ENCODE results near the gene CYP8B1.
A peak's percentile ranks its signal among the peaks of the same experiment; 100 is the strongest.

The CYP8B1 gene

DNA sequence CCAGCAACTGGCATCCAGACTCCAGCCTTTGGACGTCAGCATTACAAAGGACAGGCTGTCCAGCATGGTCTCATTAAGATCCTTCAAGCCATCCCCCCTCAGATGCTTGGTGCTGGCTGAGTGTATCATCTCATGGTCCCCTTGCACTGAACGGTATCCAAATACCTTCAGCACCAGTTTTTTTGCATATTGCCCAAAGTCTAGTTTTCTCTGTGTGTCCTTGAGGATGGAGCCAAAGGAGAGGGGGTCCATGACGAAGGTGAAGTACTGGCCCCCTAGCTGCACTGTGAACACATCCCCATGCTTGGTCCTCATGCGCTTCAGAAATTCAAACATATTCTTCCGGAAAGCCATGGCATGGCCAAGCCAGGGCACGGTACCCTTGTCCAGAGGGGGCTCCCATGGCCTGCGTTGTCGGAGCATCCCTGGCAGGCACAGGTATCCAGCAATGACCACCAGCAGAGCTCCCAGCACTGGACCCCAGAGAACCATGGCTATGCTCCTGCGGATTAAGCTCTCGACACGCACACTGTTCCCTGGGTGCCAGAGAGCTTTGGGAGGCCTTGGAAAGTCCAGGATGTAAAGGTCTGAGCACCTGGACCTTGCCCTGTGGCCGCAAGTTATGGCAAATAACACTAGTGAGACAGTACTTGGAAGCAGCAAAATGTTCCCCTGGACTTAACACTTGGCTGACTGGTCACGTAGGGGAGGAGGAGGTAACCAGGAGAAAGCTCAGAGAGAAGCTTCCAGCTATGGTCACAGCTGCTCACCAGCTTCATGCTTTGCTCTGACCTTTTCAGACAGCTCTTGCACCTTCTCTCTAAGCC is at the start of gene CYP8B1:
TSS of gene CYP8B1 (minus strand) at position 555 of the 827 bp plus-strand sequence. CDS start at position 492, 63 bp downstream.
- Histone ChIP-seq H3K4me3 (ENCODE audit: low read depth in 1 of 2, low read length in 2 of 2) (no peak within 1 kb of the TSS), H3K4me1 (ENCODE audit: control insufficient read depth in 1 of 2, insufficient read depth in 2 of 2, low read length in 2 of 2) (no peaks in the 10 kb centered on the region), H3K36me3 (ENCODE audit: control insufficient read depth in 1 of 2, insufficient read depth in 2 of 2, low read length in 2 of 2) (no peaks in the 10 kb centered on the region), H3K27me3 (ENCODE audit: low read depth, low read length) (no peaks in the 10 kb centered on the region), H3K27ac (ENCODE audit: low read length) (no peak within 1 kb of the TSS), H3K9me3 (ENCODE audit: control insufficient read depth in 1 of 2, low read length in 2 of 2) (no peaks in the 10 kb centered on the region)

- Histone ChIP-seq H3K4me1 (ENCODE audit: control insufficient read depth in 1 of 2, insufficient read depth in 2 of 2, low read length in 2 of 2) (peaks cover 0 to 8% of the 10 kb centered on the region in 2 donors), H3K27ac (ENCODE audit: low read length) (no peak overlapping the region), H3K27me3 (ENCODE audit: low read depth, low read length) (no peaks in the 10 kb centered on the region), H3K9me3 (ENCODE audit: control insufficient read depth in 1 of 2, low read length in 2 of 2) (peaks cover 0 to 21% of the 10 kb centered on the region in 2 donors), H3K36me3 (ENCODE audit: control insufficient read depth in 1 of 2, insufficient read depth in 2 of 2, low read length in 2 of 2) (no peaks in the 10 kb centered on the region), H3K4me3 (ENCODE audit: low read depth in 1 of 2, low read length in 2 of 2) (no peak overlapping the region)
Measured at GRCh38 chr3:42923606-42924005, 47.9 kb upstream of the CYP8B1 start.

DNA sequence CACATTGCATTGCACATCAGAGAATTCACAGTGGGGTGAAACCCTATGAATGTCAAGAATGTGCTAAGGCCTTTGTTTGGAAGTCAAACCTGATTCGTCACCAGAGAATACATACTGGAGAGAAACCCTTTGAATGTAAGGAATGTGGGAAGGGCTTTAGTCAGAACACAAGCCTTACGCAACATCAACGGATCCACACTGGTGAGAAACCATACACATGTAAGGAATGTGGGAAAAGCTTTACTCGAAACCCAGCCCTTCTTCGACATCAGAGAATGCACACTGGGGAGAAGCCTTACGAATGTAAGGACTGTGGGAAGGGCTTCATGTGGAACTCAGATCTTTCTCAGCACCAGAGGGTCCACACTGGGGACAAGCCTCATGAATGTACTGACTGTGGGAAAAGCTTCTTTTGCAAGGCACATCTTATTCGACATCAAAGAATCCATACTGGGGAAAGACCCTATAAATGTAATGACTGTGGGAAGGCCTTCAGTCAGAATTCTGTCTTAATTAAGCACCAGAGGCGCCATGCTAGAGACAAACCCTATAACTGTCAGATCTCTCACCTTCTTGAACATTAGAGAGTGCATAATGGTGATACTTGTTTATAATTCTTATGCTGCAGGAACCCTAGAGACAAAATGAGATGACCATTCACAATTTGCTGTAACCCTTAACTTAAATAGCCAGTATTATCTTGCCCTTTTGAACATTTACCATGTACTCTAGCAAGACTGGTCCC is 39.3 kb upstream of the CYP8B1 start:
- Histone ChIP-seq H3K36me3 (ENCODE audit: control insufficient read depth in 1 of 2, insufficient read depth in 2 of 2, low read length in 2 of 2) (peaks cover 36 to 61% of the 10 kb centered on the region in 2 donors), H3K9me3 (ENCODE audit: control insufficient read depth in 1 of 2, low read length in 2 of 2) (peaks cover 46 to 72% of the 10 kb centered on the region in 2 donors), H3K4me3 (ENCODE audit: low read depth in 1 of 2, low read length in 2 of 2) (peak overlapping the region; percentile 19 to 50), H3K4me1 (ENCODE audit: control insufficient read depth in 1 of 2, insufficient read depth in 2 of 2, low read length in 2 of 2) (no peaks in the 10 kb centered on the region), H3K27ac (ENCODE audit: low read length) (no peak overlapping the region), H3K27me3 (ENCODE audit: low read depth, low read length) (no peaks in the 10 kb centered on the region)

- H3K4me3 ChIP-seq (ENCODE audit: low read depth in 1 of 2, low read length in 2 of 2) = no peak overlapping the region
- no peaks in the 10 kb centered on the region for H3K27me3 ChIP-seq (ENCODE audit: low read depth, low read length)
- H3K9me3 ChIP-seq (ENCODE audit: control insufficient read depth in 1 of 2, low read length in 2 of 2) = peaks cover 42 to 46% of the 10 kb centered on the region in 2 donors
- H3K4me1 ChIP-seq (ENCODE audit: control insufficient read depth in 1 of 2, insufficient read depth in 2 of 2, low read length in 2 of 2) = peaks cover 0 to 12% of the 10 kb centered on the region in 2 donors
- no peak overlapping the region for H3K27ac ChIP-seq (ENCODE audit: low read length)
- peaks cover 44 to 70% of the 10 kb centered on the region in 2 donors for H3K36me3 ChIP-seq (ENCODE audit: control insufficient read depth in 1 of 2, insufficient read depth in 2 of 2, low read length in 2 of 2)
Measured at GRCh38 chr3:42911551-42911950, 35.9 kb upstream of the CYP8B1 start.

GRCh38 chr3:42908675-42909074 is 33.0 kb upstream of the CYP8B1 start:
- Histone ChIP-seq H3K27me3 (ENCODE audit: low read depth, low read length) (no peaks in the 10 kb centered on the region), H3K4me3 (ENCODE audit: low read depth in 1 of 2, low read length in 2 of 2) (no peak overlapping the region), H3K9me3 (ENCODE audit: control insufficient read depth in 1 of 2, low read length in 2 of 2) (peaks cover 17 to 21% of the 10 kb centered on the region in 2 donors), H3K4me1 (ENCODE audit: control insufficient read depth in 1 of 2, insufficient read depth in 2 of 2, low read length in 2 of 2) (peaks cover 0 to 16% of the 10 kb centered on the region in 2 donors), H3K36me3 (ENCODE audit: control insufficient read depth in 1 of 2, insufficient read depth in 2 of 2, low read length in 2 of 2) (peaks cover 30 to 45% of the 10 kb centered on the region in 2 donors), H3K27ac (ENCODE audit: low read length) (no peak overlapping the region)

DNA sequence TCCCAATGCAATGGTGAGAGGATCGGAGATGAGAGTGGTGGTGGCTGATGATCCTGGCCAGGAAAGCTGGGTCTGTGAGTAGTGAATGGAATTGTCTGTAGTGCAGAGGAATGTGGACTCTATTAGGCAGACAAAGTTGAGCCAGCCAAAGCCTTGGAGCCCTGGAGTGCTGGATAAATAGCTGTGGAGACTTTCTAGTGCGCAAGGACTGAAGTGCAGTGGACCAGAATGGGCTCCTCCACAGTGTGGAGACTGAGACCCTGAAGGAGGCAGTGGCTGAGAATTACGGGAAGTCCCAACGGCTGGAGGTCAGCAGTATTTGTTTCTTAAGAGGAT is 31.1 kb upstream of the CYP8B1 start:
- Histone ChIP-seq H3K27ac (ENCODE audit: low read length) (no peak overlapping the region), H3K27me3 (ENCODE audit: low read depth, low read length) (no peaks in the 10 kb centered on the region), H3K4me3 (ENCODE audit: low read depth in 1 of 2, low read length in 2 of 2) (peak overlapping the region; percentile 66 to 77), H3K4me1 (ENCODE audit: control insufficient read depth in 1 of 2, insufficient read depth in 2 of 2, low read length in 2 of 2) (peaks cover 0 to 16% of the 10 kb centered on the region in 2 donors), H3K9me3 (ENCODE audit: control insufficient read depth in 1 of 2, low read length in 2 of 2) (peaks cover 9 to 12% of the 10 kb centered on the region in 2 donors), H3K36me3 (ENCODE audit: control insufficient read depth in 1 of 2, insufficient read depth in 2 of 2, low read length in 2 of 2) (peaks cover 22 to 34% of the 10 kb centered on the region in 2 donors)

DNA sequence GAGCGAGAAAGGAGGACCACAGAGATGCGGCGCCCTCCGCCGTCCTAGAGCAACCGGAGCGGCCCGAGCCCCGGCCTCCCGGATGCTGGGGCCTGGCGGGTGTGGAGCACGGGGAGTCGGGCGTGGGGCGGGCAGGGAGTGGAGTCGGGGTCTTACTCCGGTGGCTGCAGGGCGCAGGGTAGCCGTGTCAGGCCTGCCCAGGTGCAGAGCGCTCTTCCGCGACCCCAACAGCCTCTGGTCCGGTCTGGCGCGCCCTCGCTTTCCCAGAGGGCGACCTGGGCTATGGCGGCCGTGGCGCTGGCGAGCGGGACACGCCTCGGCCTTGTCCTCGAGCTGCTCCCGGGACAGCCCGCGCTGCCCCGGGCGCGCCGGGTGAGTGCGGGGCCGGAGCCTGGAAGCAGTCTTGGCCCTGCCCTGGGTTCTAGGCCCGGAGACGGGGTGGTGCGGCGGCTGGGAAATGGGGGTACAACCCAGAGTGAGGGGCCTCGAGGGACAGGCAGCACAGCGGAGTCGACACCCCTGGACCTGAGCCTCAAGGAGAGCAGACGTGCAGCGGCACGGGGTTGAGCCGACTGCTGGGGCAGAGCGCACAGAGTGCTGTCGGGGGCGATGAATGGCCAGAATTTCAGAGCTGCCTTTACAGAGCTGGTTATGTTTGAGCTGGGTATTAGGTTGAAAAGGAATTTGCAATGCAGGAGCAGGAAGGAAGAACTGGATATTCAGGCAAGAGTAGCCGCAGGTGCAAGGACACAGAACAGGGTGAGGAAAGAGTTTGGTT is 30.6 kb upstream of the CYP8B1 start, which contains the start of gene ZNF662:
TSS of gene ZNF662 (plus strand) at position 73 of the 778 bp plus-strand sequence. CDS start 1,973 bp downstream, outside the sequence.
- H3K27ac ChIP-seq (ENCODE audit: low read length) = no peak within 1 kb of the TSS
- H3K4me1 ChIP-seq (ENCODE audit: control insufficient read depth in 1 of 2, insufficient read depth in 2 of 2, low read length in 2 of 2) = peaks cover 0 to 16% of the 10 kb centered on the region in 2 donors

GRCh38 chr3:42905740-42906069 is 30.0 kb upstream of the CYP8B1 start:
- Histone ChIP-seq H3K36me3 (ENCODE audit: control insufficient read depth in 1 of 2, insufficient read depth in 2 of 2, low read length in 2 of 2) (peaks cover 12 to 23% of the 10 kb centered on the region in 2 donors), H3K4me1 (ENCODE audit: control insufficient read depth in 1 of 2, insufficient read depth in 2 of 2, low read length in 2 of 2) (peaks cover 0 to 16% of the 10 kb centered on the region in 2 donors), H3K27ac (ENCODE audit: low read length) (no peak overlapping the region), H3K4me3 (ENCODE audit: low read depth in 1 of 2, low read length in 2 of 2) (peak overlapping the region; percentile 66 to 77), H3K27me3 (ENCODE audit: low read depth, low read length) (no peaks in the 10 kb centered on the region), H3K9me3 (ENCODE audit: control insufficient read depth in 1 of 2, low read length in 2 of 2) (peaks cover 2 to 5% of the 10 kb centered on the region in 2 donors)

More for the DNA sequence above, 30.6 kb upstream of the CYP8B1 start, which contains the start of gene ZNF662:
- Histone ChIP-seq H3K9me3 (ENCODE audit: control insufficient read depth in 1 of 2, low read length in 2 of 2) (peaks cover 8 to 9% of the 10 kb centered on the region in 2 donors), H3K4me3 (ENCODE audit: low read depth in 1 of 2, low read length in 2 of 2) (peak within 1 kb of the TSS; percentile 66 to 77), H3K36me3 (ENCODE audit: control insufficient read depth in 1 of 2, insufficient read depth in 2 of 2, low read length in 2 of 2) (peaks cover 17 to 29% of the 10 kb centered on the region in 2 donors), H3K27me3 (ENCODE audit: low read depth, low read length) (no peaks in the 10 kb centered on the region)

DNA sequence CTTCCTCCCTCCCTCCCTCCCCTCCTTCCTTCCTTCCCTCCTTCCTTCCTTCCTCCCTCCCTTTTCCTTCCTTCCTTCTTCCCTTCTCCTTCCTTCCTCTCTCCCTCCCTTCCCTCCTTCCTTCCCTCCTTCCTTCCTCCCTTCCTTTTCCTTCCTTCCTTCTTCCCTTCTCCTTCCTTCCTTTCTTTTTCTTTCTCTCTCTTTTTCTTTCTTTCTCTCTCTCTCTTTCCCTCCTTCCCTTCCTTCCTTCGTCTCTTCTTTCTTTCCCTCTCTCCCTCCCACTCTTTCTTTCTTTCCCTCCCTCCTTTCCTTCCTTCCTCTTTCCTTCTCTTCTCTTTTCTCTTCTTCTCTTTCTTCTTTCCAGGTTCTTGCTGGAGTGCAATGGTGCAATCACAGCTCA is 28.4 kb upstream of the CYP8B1 start:
- peaks cover 0 to 16% of the 10 kb centered on the region in 2 donors for H3K4me1 ChIP-seq (ENCODE audit: control insufficient read depth in 1 of 2, insufficient read depth in 2 of 2, low read length in 2 of 2)
- H3K4me3 ChIP-seq (ENCODE audit: low read depth in 1 of 2, low read length in 2 of 2) = no peak overlapping the region
- no peaks in the 10 kb centered on the region for H3K27me3 ChIP-seq (ENCODE audit: low read depth, low read length)
- peaks cover 8 to 10% of the 10 kb centered on the region in 2 donors for H3K36me3 ChIP-seq (ENCODE audit: control insufficient read depth in 1 of 2, insufficient read depth in 2 of 2, low read length in 2 of 2)
- H3K9me3 ChIP-seq (ENCODE audit: control insufficient read depth in 1 of 2, low read length in 2 of 2) = no peaks in the 10 kb centered on the region
- H3K27ac ChIP-seq (ENCODE audit: low read length) = no peak overlapping the region

DNA sequence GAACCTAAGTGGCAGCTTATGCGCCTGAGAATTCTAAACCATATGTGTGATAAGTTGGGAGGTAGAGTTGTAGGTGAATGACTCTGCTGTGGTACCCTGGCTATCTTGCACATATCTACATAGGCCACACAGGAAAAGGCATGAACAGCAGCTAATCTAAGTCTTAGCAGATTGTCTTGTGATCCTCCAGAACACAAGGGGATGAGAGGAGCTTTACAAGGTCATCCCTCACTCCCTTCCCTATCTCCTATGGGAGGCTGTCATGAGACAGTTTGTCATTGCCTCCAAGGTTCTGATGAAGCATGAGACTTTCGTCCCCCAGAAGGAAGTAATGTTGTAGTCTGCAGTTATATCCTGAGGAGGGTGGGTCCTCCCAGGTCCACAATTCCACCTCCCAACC is 26.6 kb upstream of the CYP8B1 start:
- H3K36me3 ChIP-seq (ENCODE audit: control insufficient read depth in 1 of 2, insufficient read depth in 2 of 2, low read length in 2 of 2) = no peaks in the 10 kb centered on the region
- no peak overlapping the region for H3K27ac ChIP-seq (ENCODE audit: low read length)
- H3K9me3 ChIP-seq (ENCODE audit: control insufficient read depth in 1 of 2, low read length in 2 of 2) = no peaks in the 10 kb centered on the region
- H3K27me3 ChIP-seq (ENCODE audit: low read depth, low read length) = no peaks in the 10 kb centered on the region
- H3K4me1 ChIP-seq (ENCODE audit: control insufficient read depth in 1 of 2, insufficient read depth in 2 of 2, low read length in 2 of 2) = peaks cover 0 to 10% of the 10 kb centered on the region in 2 donors
- H3K4me3 ChIP-seq (ENCODE audit: low read depth in 1 of 2, low read length in 2 of 2) = no peak overlapping the region

DNA sequence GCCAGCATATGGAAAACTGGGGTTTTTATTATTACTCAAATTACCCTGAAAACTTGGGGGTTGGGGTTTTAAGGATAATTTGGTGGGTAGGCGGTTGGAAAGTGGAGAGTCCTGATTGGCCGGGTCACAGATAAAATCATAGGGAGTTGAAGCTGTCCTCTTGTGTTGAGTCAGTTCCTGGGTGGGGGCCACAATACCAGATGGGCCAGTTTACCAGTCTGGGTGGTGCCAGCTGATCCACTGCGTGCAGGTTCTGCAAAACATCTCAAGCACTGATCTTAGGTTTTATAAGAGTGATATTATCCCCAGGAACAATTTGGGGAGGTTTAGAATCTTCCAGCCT is 25.4 kb upstream of the CYP8B1 start:
- Histone ChIP-seq H3K27me3 (ENCODE audit: low read depth, low read length) (no peaks in the 10 kb centered on the region), H3K36me3 (ENCODE audit: control insufficient read depth in 1 of 2, insufficient read depth in 2 of 2, low read length in 2 of 2) (no peaks in the 10 kb centered on the region), H3K27ac (ENCODE audit: low read length) (no peak overlapping the region), H3K4me1 (ENCODE audit: control insufficient read depth in 1 of 2, insufficient read depth in 2 of 2, low read length in 2 of 2) (peaks cover 0 to 1% of the 10 kb centered on the region in 2 donors), H3K9me3 (ENCODE audit: control insufficient read depth in 1 of 2, low read length in 2 of 2) (no peaks in the 10 kb centered on the region), H3K4me3 (ENCODE audit: low read depth in 1 of 2, low read length in 2 of 2) (no peak overlapping the region)

Data from muscle layer of duodenum (tissue), 2 donors.